Daoy (cell line): ENCODE data around the gene GSE1. TPM values are rescaled to one million over a fixed set of nuclear protein-coding genes. Genes with fewer than 3 reads are reported as not detected.
A peak's percentile ranks its signal among the peaks of the same experiment; 100 is the strongest.

ENCODE experiments used
- DNase-seq: peaks from one replicate; pipeline ENCODE4 v3.0.0-alpha.2; 2015; ENCODE audit warnings: low read depth
- total RNA-seq: library from RNA; depleted of rRNA; stranded (reverse); fragments of >200 nt; shearing (Covaris generic); gene quantifications from 2 replicates; pipeline ENCODE4 v1.2.3, GENCODE V29; 2014

The GSE1 gene
- total RNA-seq, 1 experiment from 2014 or later: 9.3 TPM

GRCh38 chr16:85697431-85697830, 84.3 kb downstream of the GSE1 start:
- DNase-seq: no peak

- no peak for DNase-seq
Measured at GRCh38 chr16:85698459-85698891, 85.4 kb downstream of the GSE1 start.

- DNase-seq: no peak
Measured at GRCh38 chr16:85698935-85699558, 85.9 kb downstream of the GSE1 start.

- peak; percentile 75 for DNase-seq
Measured at GRCh38 chr16:85699628-85700027, 86.5 kb downstream of the GSE1 start.

- DNase-seq: no peak
Measured at GRCh38 chr16:85704011-85704410, 90.9 kb downstream of the GSE1 start.

- DNase-seq: no peak
Measured at GRCh38 chr16:85704900-85705846, 92.1 kb downstream of the GSE1 start.

- DNase-seq: no peak
Measured at GRCh38 chr16:85706449-85707034, 93.4 kb downstream of the GSE1 start.

- no peak for DNase-seq
Measured at GRCh38 chr16:85707528-85708095, 94.5 kb downstream of the GSE1 start.

- DNase-seq: no peak
Measured at GRCh38 chr16:85708338-85708737, 95.2 kb downstream of the GSE1 start.

- DNase-seq: no peak
Measured at GRCh38 chr16:85709766-85710585, 96.9 kb downstream of the GSE1 start.

- DNase-seq: no peak
Measured at GRCh38 chr16:85710732-85711131, 97.6 kb downstream of the GSE1 start.

GRCh38 chr16:85711982-85712587, 99.0 kb downstream of the GSE1 start:
- no peak for DNase-seq

- DNase-seq: no peak
Measured at GRCh38 chr16:85712801-85713200, 99.7 kb downstream of the GSE1 start.

GRCh38 chr16:85715169-85716021, 102.3 kb downstream of the GSE1 start:
- no peak for DNase-seq

- no peak for DNase-seq
Measured at GRCh38 chr16:85716022-85716679, 103.0 kb downstream of the GSE1 start.

- DNase-seq: no peak
Measured at GRCh38 chr16:85716680-85717038, 103.5 kb downstream of the GSE1 start.

- DNase-seq: peak; percentile 49
Measured at GRCh38 chr16:85717393-85718152, 104.5 kb downstream of the GSE1 start.

GRCh38 chr16:85718153-85718477, 105.0 kb downstream of the GSE1 start:
- no peak for DNase-seq

- no peak for DNase-seq
Measured at GRCh38 chr16:85718682-85719081, 105.6 kb downstream of the GSE1 start.
